HG03108 (cell line): ENCODE data around the gene CCL26.
A peak's percentile ranks its signal among the peaks of the same experiment; 100 is the strongest.
"Not testable (repeated sequence)": the region's sequence is repeated elsewhere in the genome, so short reads cannot be mapped to it uniquely, and the experiment has no call there.

Experiments
- ATAC-seq: cut with Tn5 transposase; IDR thresholded peaks from one replicate; pipeline ENCODE4 v1.9.1; 2021; ENCODE audit warnings: moderate library complexity; ENCODE audit not compliant: unreplicated experiment

Gene CCL26

DNA sequence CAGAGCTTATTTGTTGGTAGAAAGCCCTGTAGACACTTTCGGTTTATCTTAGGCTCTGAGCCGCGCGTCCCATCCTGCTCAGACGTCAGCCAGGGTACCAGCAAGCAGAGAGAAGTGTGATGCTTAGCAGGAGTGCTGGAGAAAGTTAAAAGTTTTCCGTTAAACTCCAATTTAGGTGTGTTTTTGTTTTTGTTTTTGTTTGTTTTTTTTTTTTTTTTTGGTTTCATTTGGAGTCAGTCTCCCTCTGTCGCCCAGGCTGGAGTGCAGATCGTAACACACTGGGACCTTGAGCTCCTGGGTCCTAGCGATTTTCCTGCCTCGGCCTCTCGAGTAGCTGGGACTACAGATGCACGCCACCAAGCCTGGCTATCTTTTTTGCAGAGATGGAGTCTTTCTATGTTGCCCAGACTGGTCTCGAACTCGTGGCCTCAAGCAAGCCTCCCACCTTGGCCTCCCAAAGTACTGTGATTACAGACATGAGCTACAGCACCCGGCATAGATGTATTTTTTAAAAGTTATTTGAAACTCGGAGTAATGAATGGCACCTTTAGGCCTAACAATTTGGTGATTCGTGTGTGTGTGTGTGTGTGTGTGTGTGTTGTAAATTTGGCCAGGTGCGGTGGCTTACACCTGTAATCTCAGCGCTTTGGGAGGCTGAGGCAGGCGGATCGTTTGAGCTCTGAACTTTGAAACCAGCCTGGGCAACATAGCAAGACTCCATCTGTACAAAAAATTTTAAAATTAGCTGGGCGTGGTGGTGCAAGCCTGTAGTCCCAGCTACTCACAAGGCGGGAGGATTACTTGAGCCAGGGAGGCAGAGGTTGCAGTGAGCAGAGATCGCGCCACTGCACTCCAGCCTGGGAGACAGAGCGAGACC lies 32.0 kb downstream of the CCL26 start:
- ATAC-seq: peak; percentile 22

DNA sequence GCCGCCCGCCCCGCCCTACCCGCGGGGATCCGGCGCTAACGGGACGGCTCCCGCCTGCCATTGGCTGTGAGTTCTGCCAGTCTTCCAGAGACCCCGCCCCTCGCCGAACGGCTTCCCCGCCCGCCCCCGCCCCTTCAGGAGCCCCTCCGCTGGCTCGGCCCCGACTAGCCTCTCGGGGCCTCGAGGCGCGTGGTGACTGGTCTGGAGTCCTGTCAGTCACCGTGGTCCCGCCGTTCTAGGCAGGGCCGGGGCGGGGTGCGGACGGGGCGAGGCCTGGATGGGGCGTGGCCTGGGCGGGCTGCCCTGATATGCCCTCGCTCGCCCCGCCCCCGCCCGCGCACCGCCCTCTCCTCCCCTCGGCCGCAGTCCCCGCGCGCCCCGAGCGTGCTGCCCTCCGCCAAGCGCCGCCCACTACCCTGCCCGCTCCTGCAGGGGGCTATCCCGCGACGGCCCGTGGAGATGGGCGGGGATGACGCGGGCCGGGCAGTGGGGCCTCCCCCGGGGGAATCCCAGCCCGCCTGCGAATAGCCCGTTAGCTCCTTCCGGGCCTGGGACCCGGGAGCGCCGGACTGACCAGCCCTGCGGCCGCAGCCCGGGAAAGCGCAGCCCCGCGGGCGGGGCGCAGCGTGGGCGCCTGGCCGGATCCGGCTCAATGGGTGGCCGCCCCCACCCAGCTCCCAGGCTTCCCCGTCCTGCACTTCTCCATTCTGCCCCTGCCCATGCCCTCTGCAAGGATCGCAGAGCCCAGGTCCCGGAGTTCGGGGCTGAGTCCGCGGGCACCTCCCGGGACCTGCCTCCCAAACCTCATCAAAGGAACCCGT lies 32.8 kb downstream of the CCL26 start:
- peak; percentile 90 for ATAC-seq

DNA sequence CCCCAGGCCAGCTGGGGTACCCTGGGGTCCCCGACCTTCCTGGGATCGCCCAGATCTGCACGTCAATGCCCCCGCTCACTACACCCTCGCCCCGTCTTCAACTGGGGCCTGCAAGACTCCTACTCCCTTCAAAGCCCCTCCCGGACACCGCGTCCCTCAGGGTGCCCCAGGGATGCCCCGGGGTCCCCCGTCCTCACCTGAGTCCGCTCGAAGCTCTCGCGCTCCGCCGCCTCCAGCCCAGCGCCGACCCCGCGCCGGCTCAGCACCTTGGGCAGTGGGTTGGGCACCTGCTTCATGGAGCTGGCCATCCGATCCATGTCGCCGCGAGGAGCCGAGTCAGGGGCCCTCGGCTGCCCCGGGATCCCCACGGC lies 33.4 kb downstream of the CCL26 start, which contains the start of gene HIP1:
TSS of gene HIP1 (minus strand) at position 338 of the 371 bp plus-strand sequence. CDS start at position 317, 21 bp downstream.
- ATAC-seq: no peak

DNA sequence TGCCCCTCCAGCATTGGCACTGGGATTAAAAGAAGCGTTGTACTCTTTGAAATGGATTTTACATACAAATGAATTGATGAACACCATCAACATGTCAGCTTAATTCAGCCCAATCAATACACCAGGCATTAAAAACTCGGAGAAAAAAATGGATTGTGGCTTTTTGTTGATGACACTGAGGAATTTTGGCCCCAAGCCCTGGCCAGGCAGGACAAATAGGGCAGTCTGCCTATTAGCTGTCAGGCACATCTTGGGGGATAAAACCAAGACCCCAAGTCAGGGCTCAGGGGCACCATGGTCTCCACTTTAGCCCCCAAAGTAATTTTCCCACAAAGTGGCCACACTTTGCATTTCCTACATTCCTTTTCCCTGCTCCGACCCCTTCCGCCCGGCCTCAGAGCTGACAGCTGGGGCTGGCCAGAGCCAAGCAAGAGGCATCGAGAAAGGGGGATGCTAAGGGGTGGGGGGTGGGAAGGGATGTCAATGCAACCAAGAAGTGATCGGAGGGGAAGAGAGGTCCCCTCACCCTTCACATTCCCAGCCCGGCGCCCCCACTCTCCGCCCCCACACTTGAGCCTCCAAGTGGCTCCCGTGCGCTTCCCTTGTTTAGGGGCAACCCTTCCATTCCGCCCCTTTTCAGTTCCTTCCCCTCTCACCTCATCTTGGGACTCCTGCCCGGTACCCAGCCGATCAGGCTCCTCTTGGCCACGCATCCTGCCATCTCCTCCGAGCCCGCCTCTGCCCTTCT lies 34.0 kb downstream of the CCL26 start:
- ATAC-seq: no peak

DNA sequence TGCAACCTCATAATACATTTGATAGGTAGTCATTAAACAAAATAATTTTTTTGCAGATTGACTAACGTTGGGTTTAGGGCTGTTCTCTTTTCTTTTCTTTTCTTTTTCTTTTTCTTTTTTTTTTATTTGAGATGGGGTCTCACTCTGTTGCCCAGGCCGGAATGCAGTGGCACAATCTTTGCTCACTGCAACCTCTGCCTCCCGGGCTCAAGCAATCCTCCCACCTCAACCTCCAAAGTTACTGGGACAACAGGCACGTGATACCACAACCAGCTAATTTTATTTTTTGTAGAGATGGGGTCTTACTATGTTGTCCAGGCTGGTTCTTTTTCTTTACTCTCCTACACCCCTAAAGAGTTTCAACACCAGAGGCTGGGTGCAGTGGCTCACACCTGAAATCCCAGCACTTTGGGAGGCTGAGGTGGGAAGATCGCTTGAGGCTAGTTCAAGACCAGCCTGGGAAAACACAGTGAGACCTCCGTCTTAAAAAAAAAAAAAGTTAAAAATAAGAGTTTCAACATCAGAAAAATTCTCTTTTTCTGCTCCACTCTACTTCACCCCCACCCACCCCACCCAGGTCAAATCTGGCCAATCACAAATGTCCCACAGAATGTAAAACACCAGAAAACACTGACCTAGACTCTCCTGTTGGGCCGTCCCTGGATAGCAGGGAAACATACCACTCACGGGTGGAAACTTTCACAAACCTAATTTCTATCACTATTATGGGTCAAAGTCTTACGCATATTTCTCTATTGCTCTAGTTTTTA lies 36.2 kb downstream of the CCL26 start:
- no peak for ATAC-seq

DNA sequence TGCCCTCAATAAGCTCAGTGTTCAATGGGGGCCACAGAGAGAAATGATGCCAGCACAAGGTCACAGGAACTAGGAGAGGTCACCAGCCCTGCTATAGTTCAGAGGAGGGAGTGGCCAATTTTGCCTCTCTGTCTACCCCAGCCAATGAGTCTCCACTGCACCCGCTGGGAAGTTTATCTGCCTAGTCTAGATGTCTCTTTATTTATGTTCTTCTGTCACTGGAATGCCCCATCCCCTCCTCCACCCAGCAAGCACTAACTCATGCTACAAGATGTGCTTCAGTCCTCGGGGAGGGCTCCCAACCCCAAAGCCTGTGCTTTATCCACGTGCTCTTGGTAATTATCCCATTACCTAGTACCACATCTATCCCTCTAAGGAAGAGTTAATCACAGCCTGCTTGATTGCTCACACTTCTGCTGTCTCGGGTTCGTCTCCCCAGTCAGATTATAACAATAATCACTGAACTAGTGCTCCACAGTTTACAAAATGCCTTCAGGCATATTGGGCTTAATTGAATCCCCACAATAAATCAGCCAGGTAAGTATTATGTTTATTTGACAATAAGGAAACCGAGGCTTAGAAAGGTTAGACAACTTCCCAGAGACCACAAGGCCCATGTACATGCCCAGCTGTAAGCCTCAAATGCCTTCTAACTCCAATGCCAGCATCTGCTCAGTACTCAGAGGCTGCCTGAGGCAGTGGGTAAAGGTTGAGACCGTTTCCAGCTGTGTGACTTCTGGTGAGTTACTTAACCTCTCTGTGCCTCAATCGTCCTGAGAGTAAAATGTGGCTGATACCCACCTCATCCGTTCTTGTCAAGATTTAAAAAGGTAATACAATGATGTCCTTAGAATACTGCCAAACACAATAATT lies 37.2 kb downstream of the CCL26 start:
- no peak for ATAC-seq

DNA sequence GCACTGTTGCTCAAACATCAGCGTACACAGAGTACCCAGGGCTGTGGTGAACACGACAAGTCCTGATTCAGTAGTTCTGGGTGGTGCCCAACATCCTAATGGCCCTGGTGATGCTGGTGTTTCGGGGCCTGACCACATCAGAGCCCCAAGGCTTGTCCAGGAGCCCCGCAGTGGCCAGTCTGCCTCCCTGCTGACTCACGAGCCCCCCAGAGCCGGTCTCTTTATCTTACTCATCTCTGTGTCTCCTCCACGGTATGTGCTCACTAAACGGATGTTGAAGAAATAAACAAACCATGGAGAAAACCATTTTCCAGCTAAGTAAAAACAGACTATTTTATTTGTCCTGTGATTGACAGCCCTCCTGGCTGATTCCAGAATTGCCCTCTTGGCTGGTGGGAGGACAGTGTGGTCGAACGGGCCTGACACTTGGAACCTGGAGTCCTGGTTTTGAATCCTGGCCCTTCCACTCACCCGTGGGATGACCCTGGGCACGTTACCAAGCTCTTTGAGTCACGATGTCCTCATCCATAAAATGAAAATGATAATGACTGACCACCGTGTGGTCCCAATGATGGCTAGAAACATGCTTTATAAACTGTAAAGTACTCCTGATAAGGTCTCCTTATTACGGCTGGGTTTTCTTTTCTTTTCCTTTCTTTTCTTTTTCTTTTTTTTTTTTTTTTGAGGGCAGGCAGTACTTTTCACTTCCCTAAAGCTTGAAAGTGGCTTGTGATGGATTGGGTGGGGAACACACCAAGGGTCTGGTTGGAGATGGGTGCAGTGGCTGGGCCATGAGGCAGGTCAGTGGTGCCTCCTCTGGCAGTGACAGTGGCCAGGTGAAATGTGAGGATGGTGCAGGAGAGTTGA lies 39.0 kb downstream of the CCL26 start:
- ATAC-seq: no peak

DNA sequence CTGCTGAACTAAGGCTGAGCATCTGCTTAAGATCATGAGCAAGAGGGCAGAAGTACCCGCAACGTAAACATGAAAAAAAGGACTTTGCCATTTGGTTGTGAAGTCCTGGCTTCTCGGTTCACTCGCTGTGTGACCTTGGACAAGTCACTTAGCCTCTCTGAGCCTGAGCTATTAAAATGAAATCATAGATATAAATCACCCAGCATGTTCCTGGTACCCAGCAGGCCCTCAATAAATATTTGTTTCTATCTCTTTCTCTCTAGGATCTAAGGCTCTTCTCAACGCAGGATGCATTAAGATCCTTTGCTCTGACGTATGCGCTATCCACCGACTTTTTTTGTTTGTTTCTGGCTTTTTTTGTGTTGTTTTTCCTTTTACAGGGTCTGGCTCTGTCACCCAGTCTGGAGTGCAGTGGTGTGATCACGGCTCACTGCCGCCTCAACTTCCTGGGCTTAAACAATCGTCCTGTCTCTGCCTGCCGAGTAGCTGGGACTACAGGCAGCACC lies 39.9 kb downstream of the CCL26 start:
- ATAC-seq: no peak

DNA sequence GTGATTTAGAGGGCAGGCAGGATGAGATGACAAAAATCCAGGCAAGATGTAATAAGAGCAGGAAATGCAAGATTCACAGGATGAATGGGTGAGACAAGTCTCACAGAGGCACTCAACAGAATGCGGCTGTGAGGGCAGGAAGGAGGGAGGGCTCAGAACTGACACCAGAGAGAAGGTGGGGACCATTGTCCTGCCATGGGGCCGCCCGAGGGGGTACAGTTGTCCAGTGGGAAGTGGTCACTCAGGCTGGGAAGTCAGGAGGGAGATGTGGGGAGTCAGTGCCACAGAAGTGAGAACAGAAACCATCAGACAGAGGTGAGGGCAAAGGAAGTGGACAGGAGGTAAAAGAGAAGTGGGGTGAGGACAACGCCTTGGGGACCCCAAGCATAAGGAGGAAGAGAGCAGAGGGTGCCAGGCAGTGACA lies 42.1 kb downstream of the CCL26 start:
- no peak for ATAC-seq

DNA sequence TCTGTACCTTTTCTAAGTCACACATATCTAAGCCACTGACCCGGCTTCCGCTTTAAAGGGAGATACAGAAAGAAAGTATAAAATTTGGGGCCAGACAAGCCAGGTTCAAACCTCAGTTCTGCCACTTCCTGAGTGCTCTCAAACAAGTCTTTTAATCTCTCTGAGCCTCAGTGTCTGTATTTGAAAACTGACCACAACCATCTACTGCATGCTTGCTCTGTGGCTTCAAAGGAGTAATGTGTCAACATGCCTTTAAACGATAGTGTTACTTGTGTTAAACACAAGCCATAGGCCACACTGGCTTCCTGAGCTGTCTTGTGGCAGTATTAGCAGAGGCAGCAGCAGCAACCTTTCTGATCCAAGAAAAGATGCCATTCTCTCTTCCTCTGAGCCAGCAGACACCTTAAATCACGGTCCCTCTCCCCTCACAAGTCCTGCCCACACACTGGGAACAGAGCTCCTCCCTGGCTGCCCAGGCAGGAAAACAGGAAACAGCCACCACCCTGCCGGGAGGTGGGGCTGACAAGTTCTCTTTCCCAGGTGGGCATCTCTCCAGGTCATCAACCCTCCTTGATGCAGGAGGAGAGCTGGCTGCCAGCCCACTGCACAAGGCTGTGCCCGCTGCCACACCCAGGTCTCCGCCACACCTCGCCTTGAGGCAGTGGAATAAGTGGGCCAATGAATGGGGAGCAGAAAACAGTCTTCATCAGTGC lies 44.0 kb downstream of the CCL26 start:
- ATAC-seq: no peak

DNA sequence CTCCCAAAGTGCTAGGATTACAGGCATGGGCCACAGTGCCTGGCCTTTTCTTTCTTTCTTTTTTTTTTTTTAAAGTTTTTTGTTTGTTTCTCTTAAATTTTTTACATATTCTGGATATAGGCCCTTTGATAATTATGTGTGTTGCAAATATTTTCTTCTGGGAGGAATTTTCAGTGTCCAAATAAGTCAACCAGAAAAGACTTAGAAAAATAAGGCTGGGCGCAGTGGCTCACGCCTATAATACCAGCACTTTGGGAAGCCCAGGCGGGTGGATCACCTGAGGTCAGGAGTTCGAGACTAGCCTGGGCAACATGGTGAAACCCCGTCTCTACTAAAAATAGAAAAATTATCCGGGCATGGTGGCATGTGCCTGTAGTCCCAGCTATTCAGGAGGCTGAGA lies 44.7 kb downstream of the CCL26 start:
- ATAC-seq: not testable (repeated sequence)

DNA sequence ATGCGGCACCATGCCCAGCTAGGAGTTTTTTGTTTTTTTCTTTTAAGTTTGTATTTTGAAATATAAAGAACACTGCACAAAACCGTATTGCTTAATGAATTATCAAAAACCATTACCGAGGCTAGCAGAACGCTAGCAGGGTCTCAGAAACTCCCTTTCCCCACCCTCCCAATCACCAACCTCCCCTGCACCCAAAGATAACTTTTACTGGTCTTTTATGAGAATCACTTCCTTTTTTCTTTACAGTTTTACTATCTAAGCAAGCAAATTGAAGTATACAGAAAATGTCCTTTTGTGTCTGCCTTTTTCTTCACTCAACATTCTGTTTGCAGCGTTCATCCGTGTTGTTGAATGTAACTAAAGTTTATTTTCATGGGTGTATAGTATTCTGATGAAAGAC lies 46.7 kb downstream of the CCL26 start:
- no peak for ATAC-seq

DNA sequence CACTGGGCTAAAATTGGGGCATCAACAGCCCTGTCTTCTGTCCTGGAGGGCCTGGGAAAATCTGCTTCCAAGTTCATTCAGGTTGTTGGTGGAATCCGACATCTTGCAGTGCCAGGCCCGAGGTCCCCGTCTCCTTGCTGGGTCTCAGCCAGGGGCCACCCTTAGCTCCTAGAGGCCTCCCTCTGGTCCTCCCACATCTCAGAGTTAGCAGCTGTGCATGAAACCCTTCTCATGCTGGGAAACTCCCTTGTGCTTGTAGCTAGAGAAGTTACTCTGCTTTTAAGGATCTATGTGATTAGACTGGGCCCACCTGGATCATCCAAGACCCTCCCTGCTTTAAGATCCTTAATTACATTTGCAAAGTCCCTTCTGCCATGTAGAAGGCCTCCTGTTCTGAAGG lies 48.6 kb downstream of the CCL26 start:
- no peak for ATAC-seq

DNA sequence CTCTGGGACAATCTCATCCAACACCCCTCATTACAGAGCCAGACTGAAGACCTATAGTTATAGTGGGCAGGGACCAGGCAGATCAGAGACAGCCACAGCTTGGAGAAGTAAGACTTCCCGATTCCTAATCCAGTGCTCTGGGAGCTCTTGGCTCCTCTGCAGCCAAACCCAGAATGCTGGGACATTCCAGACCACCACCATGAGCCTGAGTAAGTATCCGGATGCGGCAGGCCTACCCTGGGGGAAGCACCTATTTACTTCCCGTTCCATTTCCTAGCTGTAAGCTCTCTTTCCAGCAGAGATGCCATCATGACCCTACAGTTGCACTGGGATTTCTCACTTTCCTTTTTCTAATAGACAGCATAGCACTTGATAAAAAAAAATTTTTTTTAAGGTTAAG lies 49.6 kb downstream of the CCL26 start:
- ATAC-seq: no peak

DNA sequence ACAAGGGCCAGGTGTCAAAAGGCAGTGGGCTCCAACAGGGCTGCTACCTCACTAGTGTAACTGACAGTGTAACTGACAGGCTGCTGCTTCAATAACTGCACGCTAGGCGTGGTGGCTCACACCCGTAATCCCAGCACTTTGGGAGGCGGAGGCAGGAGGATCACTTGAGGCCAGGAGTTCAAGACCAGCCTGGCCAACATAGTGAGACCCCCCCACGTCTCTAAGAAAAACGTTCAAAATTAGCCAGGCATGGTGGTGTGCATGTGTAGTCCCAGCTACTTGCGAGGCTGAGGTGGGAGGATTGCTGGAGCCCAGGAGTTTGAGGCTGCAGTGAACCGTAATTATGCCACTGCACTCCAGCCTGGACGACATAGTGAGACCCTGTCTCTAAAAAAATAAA lies 50.1 kb downstream of the CCL26 start:
- ATAC-seq: not testable (repeated sequence)

DNA sequence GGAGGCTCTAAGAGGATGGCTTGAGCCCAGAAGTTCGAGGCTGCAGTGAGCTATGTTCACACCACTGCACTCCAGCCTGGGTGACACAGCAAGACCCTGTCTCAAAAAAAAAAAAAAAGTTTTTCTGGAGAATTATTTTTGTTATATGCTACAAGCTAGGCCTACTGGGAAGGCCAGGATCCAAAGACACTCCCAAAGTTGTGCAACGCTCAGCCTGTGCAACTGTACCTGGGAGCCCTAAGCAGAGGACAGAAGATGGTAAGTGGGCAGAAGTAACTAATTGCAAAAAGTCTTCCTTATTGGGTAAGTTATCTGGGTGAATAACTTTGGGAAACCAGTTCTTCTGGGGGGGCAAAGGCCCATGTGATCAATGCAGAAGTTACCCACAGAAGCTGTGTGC lies 50.6 kb downstream of the CCL26 start:
- no peak for ATAC-seq

DNA sequence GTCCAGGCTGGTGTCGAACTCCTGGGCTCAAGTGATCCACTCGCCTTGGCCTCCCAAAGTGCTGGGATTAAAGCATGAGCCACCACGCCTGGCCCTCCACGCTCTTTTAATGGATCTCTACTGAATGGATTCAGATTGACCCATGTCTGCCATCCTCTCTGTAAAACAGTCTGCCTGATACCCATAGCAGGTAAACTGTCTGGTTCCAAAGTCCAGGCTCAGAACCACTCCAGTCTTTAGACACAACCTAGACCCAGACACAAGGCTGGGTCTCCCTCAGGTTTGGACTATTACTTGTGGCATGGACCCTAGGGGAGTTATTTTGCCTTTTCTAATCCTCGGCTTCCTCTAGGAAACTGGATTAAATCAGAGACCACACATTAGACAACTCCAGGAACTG lies 52.4 kb downstream of the CCL26 start:
- no peak for ATAC-seq
